HL-60/S4 treated with retinoic acid at 250 ng/mL for 4 days and 3 days (cell line): ENCODE data around the gene KCNG2.
"Not testable (repeated sequence)": the region's sequence is repeated elsewhere in the genome, so short reads cannot be mapped to it uniquely, and the experiment has no call there.

ENCODE experiments used
- in situ Hi-C: fragments of 300-500 bp; cut with MboI; formaldehyde crosslinking; loops from 2 replicates; pipeline ENCODE4 v1.7.0; 2022; ENCODE audit warnings: low sequenced_read_pairs

KCNG2 gene

GRCh38 chr18:79849328-79850207 lies 51.8 kb downstream of the KCNG2 start:
- in situ Hi-C loops: no loop called here

GRCh38 chr18:79850731-79851130 lies 53.0 kb downstream of the KCNG2 start:
- in situ Hi-C loops: no loop called here

- in situ Hi-C loops: no loop called here
Observed at GRCh38 chr18:79851489-79851888, 53.8 kb downstream of the KCNG2 start.

GRCh38 chr18:79851950-79852349 lies 54.2 kb downstream of the KCNG2 start:
- in situ Hi-C loops: no loop called here

GRCh38 chr18:79852561-79853302 lies 55.0 kb downstream of the KCNG2 start:
- in situ Hi-C loops: no loop called here

- in situ Hi-C loops: no loop called here
Observed at GRCh38 chr18:79853303-79853992, 55.7 kb downstream of the KCNG2 start.

- in situ Hi-C loops: no loop called here
Observed at GRCh38 chr18:79853993-79854364, 56.2 kb downstream of the KCNG2 start.

GRCh38 chr18:79855147-79855933 lies 57.6 kb downstream of the KCNG2 start:
- in situ Hi-C loops: no loop called here

GRCh38 chr18:79856119-79857007 lies 58.6 kb downstream of the KCNG2 start:
- in situ Hi-C loops: no loop called here

GRCh38 chr18:79857082-79857671 lies 59.4 kb downstream of the KCNG2 start:
- in situ Hi-C loops: no loop called here

GRCh38 chr18:79859314-79859713 lies 61.6 kb downstream of the KCNG2 start:
- in situ Hi-C loops: no loop called here

- in situ Hi-C loops: no loop called here
Observed at GRCh38 chr18:79861687-79862086, 63.9 kb downstream of the KCNG2 start.

GRCh38 chr18:79862562-79862961 lies 64.8 kb downstream of the KCNG2 start:
- in situ Hi-C loops: no loop called here

- in situ Hi-C loops: no loop called here
Observed at GRCh38 chr18:79863161-79864005, 65.6 kb downstream of the KCNG2 start.

- in situ Hi-C loops: no loop called here
Observed at GRCh38 chr18:79864006-79864725, 66.4 kb downstream of the KCNG2 start.

GRCh38 chr18:79864955-79865354 lies 67.2 kb downstream of the KCNG2 start:
- in situ Hi-C loops: not testable (repeated sequence)

GRCh38 chr18:79865951-79866350 lies 68.2 kb downstream of the KCNG2 start:
- in situ Hi-C loops: not testable (repeated sequence)
